ENCODE measurements around the gene MELTF. TPM values are rescaled to one million over a fixed set of nuclear protein-coding genes. Genes with fewer than 3 reads are reported as not detected.

The MELTF gene
- total and polyA plus RNA-seq, 9 donors, result 6.1 to 25.6 (median 11.9) TPM

DNA sequence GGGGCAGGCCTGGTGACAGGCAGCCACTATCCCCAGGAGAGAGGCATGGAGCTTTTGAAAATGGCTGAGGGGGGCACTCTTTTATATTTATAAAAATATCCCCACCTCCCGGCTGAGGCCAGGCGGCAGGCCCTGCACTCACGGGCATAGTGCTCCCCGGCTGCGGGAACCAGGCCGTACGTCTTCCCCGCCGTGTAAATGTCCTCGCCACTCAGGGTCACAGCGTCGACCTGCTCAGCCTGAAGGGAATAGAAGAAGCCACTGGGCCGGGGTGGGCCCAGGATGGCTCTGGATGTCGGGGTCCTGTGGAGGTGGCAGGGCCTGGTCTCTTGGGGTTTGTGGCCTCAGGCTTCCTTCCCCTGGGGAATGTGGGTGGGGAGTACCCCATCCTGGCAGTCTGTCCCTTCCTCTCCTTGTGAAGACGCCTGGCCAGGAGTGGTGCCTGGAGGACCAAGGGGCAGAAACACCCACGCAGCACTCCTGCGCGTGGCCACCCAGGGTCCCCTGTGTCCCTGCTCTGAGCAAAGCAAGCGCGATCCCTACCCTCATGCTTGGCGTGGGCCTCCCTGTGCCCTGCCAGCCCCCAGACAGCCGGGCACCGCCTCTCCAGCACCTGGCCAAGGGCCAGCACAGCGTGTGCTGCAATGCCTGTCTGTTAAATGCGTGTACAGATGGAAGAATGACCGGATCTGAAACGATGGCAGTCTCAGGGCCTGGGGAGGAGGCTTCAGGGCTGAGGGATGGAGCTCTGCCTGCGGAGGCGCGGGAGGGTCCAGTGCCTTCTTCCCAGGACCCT is 18.9 kb downstream of the MELTF start:
- WGBS (ENCODE audit: insufficient coverage), result 67% methylated on average over 28 of the region's 30 CpGs
- H3K36me3 ChIP-seq (ENCODE audit: control insufficient read depth, insufficient read depth, low read length), result no peaks in the 10 kb centered on the region
- H3K4me3 ChIP-seq (ENCODE audit: low read length), result no peak overlapping the region
- no peak for DNase-seq
- H3K9me3 ChIP-seq (replicated peaks; ENCODE audit: control insufficient read depth, low read depth, low read length), result no peaks in the 10 kb centered on the region
- H3K27me3 ChIP-seq (ENCODE audit: control insufficient read depth, insufficient read depth, low read length), result no peaks in the 10 kb centered on the region
- H3K4me1 ChIP-seq (ENCODE audit: control insufficient read depth, insufficient read depth, low read length), result peaks cover 18% of the 10 kb centered on the region
- no peak overlapping the region for H3K27ac ChIP-seq (ENCODE audit: low read length)

DNA sequence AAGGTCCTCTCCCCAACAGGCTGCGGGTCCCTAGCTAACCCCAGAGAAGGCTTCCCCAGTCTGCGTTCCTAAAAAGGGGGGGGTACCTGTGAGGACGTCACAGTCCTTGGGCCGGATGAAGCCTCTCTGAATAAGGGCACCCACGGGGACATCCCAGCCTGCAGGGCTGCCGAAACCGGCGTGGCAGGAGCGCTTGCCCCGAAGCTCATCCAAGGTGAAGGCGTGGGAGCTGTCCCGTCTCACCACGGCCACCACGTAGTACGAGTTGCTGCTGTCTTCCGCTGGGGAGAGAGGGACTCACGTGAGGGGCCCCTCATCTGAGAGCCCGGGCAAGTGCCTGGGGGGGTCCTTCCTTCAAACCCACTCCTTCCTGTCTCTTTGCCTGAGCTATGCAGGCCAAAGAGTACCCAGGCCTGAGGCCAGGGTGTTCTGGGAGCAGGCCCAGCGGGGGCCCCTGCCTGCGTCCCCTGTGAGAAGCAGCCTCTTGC is 20.0 kb downstream of the MELTF start:
- H3K9me3 ChIP-seq (replicated peaks; ENCODE audit: control insufficient read depth, low read depth, low read length), result no peaks in the 10 kb centered on the region
- peaks cover 18% of the 10 kb centered on the region for H3K4me1 ChIP-seq (ENCODE audit: control insufficient read depth, insufficient read depth, low read length)
- H3K36me3 ChIP-seq (ENCODE audit: control insufficient read depth, insufficient read depth, low read length), result no peaks in the 10 kb centered on the region
- WGBS (ENCODE audit: insufficient coverage), result 77% methylated on average over 20 of the region's 20 CpGs
- H3K4me3 ChIP-seq (ENCODE audit: low read length), result no peak overlapping the region
- no peaks in the 10 kb centered on the region for H3K27me3 ChIP-seq (ENCODE audit: control insufficient read depth, insufficient read depth, low read length)
- no peak overlapping the region for H3K27ac ChIP-seq (ENCODE audit: low read length)
- DNase-seq, result no peak

GRCh38 chr3:197008436-197009209 is 21.0 kb downstream of the MELTF start:
- peaks cover 26% of the 10 kb centered on the region for H3K4me1 ChIP-seq (ENCODE audit: control insufficient read depth, insufficient read depth, low read length)
- no peak overlapping the region for H3K4me3 ChIP-seq (ENCODE audit: low read length)
- H3K9me3 ChIP-seq (replicated peaks; ENCODE audit: control insufficient read depth, low read depth, low read length), result no peaks in the 10 kb centered on the region
- no peak overlapping the region for H3K27ac ChIP-seq (ENCODE audit: low read length)
- peaks cover 3% of the 10 kb centered on the region for H3K27me3 ChIP-seq (ENCODE audit: control insufficient read depth, insufficient read depth, low read length)
- DNase-seq, result no peak
- 88% methylated on average over 17 of the region's 27 CpGs for WGBS (ENCODE audit: insufficient coverage)
- no peaks in the 10 kb centered on the region for H3K36me3 ChIP-seq (ENCODE audit: control insufficient read depth, insufficient read depth, low read length)

- Histone ChIP-seq H3K27ac (ENCODE audit: low read length) (no peak overlapping the region), H3K36me3 (ENCODE audit: control insufficient read depth, insufficient read depth, low read length) (no peaks in the 10 kb centered on the region), H3K4me3 (ENCODE audit: low read length) (no peak overlapping the region), H3K9me3 (replicated peaks; ENCODE audit: control insufficient read depth, low read depth, low read length) (no peaks in the 10 kb centered on the region), H3K4me1 (ENCODE audit: control insufficient read depth, insufficient read depth, low read length) (peaks cover 28% of the 10 kb centered on the region), H3K27me3 (ENCODE audit: control insufficient read depth, insufficient read depth, low read length) (peaks cover 3% of the 10 kb centered on the region)
- DNase-seq, result no peak
- 69% methylated on average over 6 of the region's 8 CpGs for WGBS (ENCODE audit: insufficient coverage)
Observed at GRCh38 chr3:197007953-197008352, 21.7 kb downstream of the MELTF start.

GRCh38 chr3:197007296-197007940 is 22.2 kb downstream of the MELTF start:
- DNase-seq, result no peak
- no peaks in the 10 kb centered on the region for H3K9me3 ChIP-seq (replicated peaks; ENCODE audit: control insufficient read depth, low read depth, low read length)
- no peak overlapping the region for H3K4me3 ChIP-seq (ENCODE audit: low read length)
- no peaks in the 10 kb centered on the region for H3K36me3 ChIP-seq (ENCODE audit: control insufficient read depth, insufficient read depth, low read length)
- WGBS (ENCODE audit: insufficient coverage), result 82% methylated on average over 3 of the region's 12 CpGs
- peaks cover 26% of the 10 kb centered on the region for H3K4me1 ChIP-seq (ENCODE audit: control insufficient read depth, insufficient read depth, low read length)
- no peak overlapping the region for H3K27ac ChIP-seq (ENCODE audit: low read length)
- peaks cover 3% of the 10 kb centered on the region for H3K27me3 ChIP-seq (ENCODE audit: control insufficient read depth, insufficient read depth, low read length)

DNA sequence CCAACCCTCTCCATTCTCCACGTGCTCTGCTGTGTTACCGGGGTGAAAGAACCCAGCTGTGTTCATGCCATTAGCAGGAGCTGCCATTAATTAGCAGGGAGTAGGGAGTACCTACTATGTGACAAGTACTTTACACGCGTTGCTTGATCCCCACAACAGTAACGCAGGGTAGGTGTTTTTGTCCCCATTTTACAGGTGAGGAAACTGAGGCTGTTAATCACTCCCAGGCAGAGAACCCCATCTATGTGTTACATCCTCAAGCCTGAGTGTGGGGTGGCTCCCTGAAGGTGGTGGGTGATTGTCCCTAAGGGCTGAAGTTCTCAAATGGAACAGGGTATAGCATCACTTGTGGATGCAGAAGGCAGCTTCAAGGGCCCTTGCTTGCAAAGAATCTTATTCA is 22.8 kb downstream of the MELTF start:
- H3K27ac ChIP-seq (ENCODE audit: low read length), result no peak overlapping the region
- peaks cover 22% of the 10 kb centered on the region for H3K4me1 ChIP-seq (ENCODE audit: control insufficient read depth, insufficient read depth, low read length)
- DNase-seq, result no peak
- H3K27me3 ChIP-seq (ENCODE audit: control insufficient read depth, insufficient read depth, low read length), result peaks cover 3% of the 10 kb centered on the region
- no peaks in the 10 kb centered on the region for H3K9me3 ChIP-seq (replicated peaks; ENCODE audit: control insufficient read depth, low read depth, low read length)
- H3K4me3 ChIP-seq (ENCODE audit: low read length), result no peak overlapping the region
- whole genome bisulfite sequencing (ENCODE audit: insufficient coverage), result 93% methylated on average over 2 of the region's 5 CpGs
- no peaks in the 10 kb centered on the region for H3K36me3 ChIP-seq (ENCODE audit: control insufficient read depth, insufficient read depth, low read length)

GRCh38 chr3:197006446-197006845 is 23.2 kb downstream of the MELTF start:
- no peak overlapping the region for H3K4me3 ChIP-seq (ENCODE audit: low read length)

GRCh38 chr3:197003461-197004385 is 25.9 kb downstream of the MELTF start:
- DNase-seq, result peak; percentile 44
- peaks cover 3% of the 10 kb centered on the region for H3K27me3 ChIP-seq (ENCODE audit: control insufficient read depth, insufficient read depth, low read length)
- H3K4me1 ChIP-seq (ENCODE audit: control insufficient read depth, insufficient read depth, low read length), result peaks cover 10% of the 10 kb centered on the region
- H3K36me3 ChIP-seq (ENCODE audit: control insufficient read depth, insufficient read depth, low read length), result no peaks in the 10 kb centered on the region
- WGBS (ENCODE audit: insufficient coverage), result 16% methylated on average over 45 of the region's 61 CpGs
- H3K9me3 ChIP-seq (replicated peaks; ENCODE audit: control insufficient read depth, low read depth, low read length), result peaks cover 2% of the 10 kb centered on the region
- H3K4me3 ChIP-seq (ENCODE audit: low read length), result peak overlapping the region; percentile 56
- H3K27ac ChIP-seq (ENCODE audit: low read length), result peak overlapping the region; percentile 20

More at GRCh38 chr3:197006446-197006845, 23.2 kb downstream of the MELTF start:
- Histone ChIP-seq H3K27ac (ENCODE audit: low read length) (no peak overlapping the region), H3K27me3 (ENCODE audit: control insufficient read depth, insufficient read depth, low read length) (peaks cover 3% of the 10 kb centered on the region), H3K9me3 (replicated peaks; ENCODE audit: control insufficient read depth, low read depth, low read length) (no peaks in the 10 kb centered on the region), H3K36me3 (ENCODE audit: control insufficient read depth, insufficient read depth, low read length) (no peaks in the 10 kb centered on the region), H3K4me1 (ENCODE audit: control insufficient read depth, insufficient read depth, low read length) (peaks cover 18% of the 10 kb centered on the region)
- no peak for DNase-seq
- WGBS (ENCODE audit: insufficient coverage), result 88% methylated on average over 9 of the region's 11 CpGs

DNA sequence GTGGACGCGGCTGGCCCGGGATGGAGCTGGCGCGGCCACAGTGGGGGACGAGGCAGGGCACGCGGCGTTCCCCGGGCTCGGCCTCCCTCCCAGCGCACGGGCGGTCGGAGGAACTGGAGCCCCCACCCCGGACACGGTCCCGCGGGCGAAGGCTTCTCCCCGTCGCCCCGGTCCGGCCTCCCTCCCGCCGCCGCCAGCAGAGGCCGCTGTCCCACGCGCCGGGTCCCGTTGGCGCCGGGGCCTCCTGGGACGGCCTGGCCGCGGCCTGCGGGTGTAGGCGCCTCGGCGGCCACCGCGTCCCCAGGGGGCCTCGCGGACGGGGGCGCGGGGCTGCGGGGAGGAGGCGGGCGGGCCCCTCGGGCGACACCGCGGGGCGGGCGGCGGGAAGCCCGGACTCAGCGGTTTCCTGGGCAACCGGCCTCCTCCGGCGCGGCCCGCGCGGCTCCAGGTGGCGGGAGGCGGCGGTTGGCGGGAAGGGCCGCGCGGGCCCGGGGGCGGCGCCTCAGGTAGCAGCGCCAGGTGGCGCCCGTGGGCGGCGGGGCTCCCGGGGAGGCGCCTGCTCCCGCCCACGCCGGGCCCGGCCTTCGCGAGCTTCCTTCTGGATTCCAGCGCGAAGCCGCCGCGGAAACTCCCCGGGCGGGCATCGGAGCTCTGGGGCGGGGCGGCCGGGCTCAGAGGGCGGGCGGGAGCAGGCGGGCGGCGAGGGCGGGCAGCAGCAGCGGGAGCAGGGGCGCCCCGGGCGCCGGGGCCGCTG is 26.7 kb downstream of the MELTF start:
- Histone ChIP-seq H3K4me1 (ENCODE audit: control insufficient read depth, insufficient read depth, low read length) (peaks cover 10% of the 10 kb centered on the region), H3K4me3 (ENCODE audit: low read length) (peak overlapping the region; percentile 56), H3K36me3 (ENCODE audit: control insufficient read depth, insufficient read depth, low read length) (no peaks in the 10 kb centered on the region), H3K27ac (ENCODE audit: low read length) (no peak overlapping the region), H3K27me3 (ENCODE audit: control insufficient read depth, insufficient read depth, low read length) (peaks cover 3% of the 10 kb centered on the region), H3K9me3 (replicated peaks; ENCODE audit: control insufficient read depth, low read depth, low read length) (peaks cover 2% of the 10 kb centered on the region)
- peak; percentile 81 for DNase-seq
- under 1% methylated on average over 113 of the region's 113 CpGs for WGBS (ENCODE audit: insufficient coverage)

Measured in muscle of leg (tissue), 11 donors.